GM21786 (cell line): ENCODE data around the gene ZNF146.
"Not testable (repeated sequence)": the region's sequence is repeated elsewhere in the genome, so short reads cannot be mapped to it uniquely, and the experiment has no call there.

Source experiments
- ATAC-seq: cut with Tn5 transposase; IDR thresholded peaks from one replicate; pipeline ENCODE4 v1.9.1; 2021; ENCODE audit not compliant: unreplicated experiment

The ZNF146 gene

GRCh38 chr19:36269295-36269694, 54.4 kb downstream of the ZNF146 start:
- not testable (repeated sequence) for ATAC-seq
